Urinary bladder (tissue), 2 donors: ENCODE measurements around the gene GPS1. TPM values are rescaled to one million over a fixed set of nuclear protein-coding genes. Genes with fewer than 3 reads are reported as not detected.

Experiments
- polyA plus RNA-seq: library from polyadenylated mRNA; stranded (reverse); fragments of 200-250 nt; gene quantifications from one replicate; pipeline ENCODE4 v1.2.3, GENCODE V29; 2013
- total RNA-seq: library from RNA; depleted of rRNA; stranded (reverse); fragments of >200 nt; gene quantifications from one replicate; pipeline ENCODE4 v1.2.3, GENCODE V29; 2014
- donor health status: healthy.

Gene GPS1
- total and polyA plus RNA-seq, 2 donors, result 37.3 to 95.4 TPM

Other genes starting within 250 kb of the GPS1 start
- not detected for gene GCGR, start 247.7 kb upstream of the GPS1 start, total RNA-seq
- 0.16 TPM for gene GCGR, start 247.7 kb upstream of the GPS1 start, polyA plus RNA-seq
- 43.8 TPM for gene MCRIP1, start 218.6 kb upstream of the GPS1 start, total RNA-seq
- gene MCRIP1, start 218.6 kb upstream of the GPS1 start, polyA plus RNA-seq, result 190 TPM
- not detected for gene PPP1R27, start 216.8 kb upstream of the GPS1 start, total RNA-seq
- gene PPP1R27, start 216.8 kb upstream of the GPS1 start, polyA plus RNA-seq, result not detected
- gene P4HB, start 191.4 kb upstream of the GPS1 start, total RNA-seq, result 262 TPM
- gene P4HB, start 191.4 kb upstream of the GPS1 start, polyA plus RNA-seq, result 367 TPM
- gene ARHGDIA, start 180.6 kb upstream of the GPS1 start, total RNA-seq, result 31.0 TPM
- gene ARHGDIA, start 180.6 kb upstream of the GPS1 start, polyA plus RNA-seq, result 277 TPM
- 51.3 TPM for gene ALYREF, start 160.3 kb upstream of the GPS1 start, total RNA-seq
- gene ALYREF, start 160.3 kb upstream of the GPS1 start, polyA plus RNA-seq, result 47.6 TPM
- gene ANAPC11, start 160.2 kb upstream of the GPS1 start, total RNA-seq, result 51.6 TPM
- gene ANAPC11, start 160.2 kb upstream of the GPS1 start, polyA plus RNA-seq, result 245 TPM
- 0.69 TPM for gene NPB, start 149.7 kb upstream of the GPS1 start, total RNA-seq
- 0.85 TPM for gene NPB, start 149.7 kb upstream of the GPS1 start, polyA plus RNA-seq
- 9.8 TPM for gene PCYT2, start 140.5 kb upstream of the GPS1 start, total RNA-seq
- gene PCYT2, start 140.5 kb upstream of the GPS1 start, polyA plus RNA-seq, result 36.0 TPM
- gene SIRT7, start 133.7 kb upstream of the GPS1 start, total RNA-seq, result 3.9 TPM
- 22.7 TPM for gene SIRT7, start 133.7 kb upstream of the GPS1 start, polyA plus RNA-seq
- gene MAFG, start 124.2 kb upstream of the GPS1 start, total RNA-seq, result 7.6 TPM
- gene MAFG, start 124.2 kb upstream of the GPS1 start, polyA plus RNA-seq, result 31.3 TPM
- 57.2 TPM for gene PYCR1, start 114.6 kb upstream of the GPS1 start, total RNA-seq
- 8.1 TPM for gene PYCR1, start 114.6 kb upstream of the GPS1 start, polyA plus RNA-seq
- 0.42 TPM for gene MYADML2, start 104.7 kb upstream of the GPS1 start, total RNA-seq
- gene MYADML2, start 104.7 kb upstream of the GPS1 start, polyA plus RNA-seq, result not detected
- gene NOTUM, start 90.7 kb upstream of the GPS1 start, total RNA-seq, result 1.3 TPM
- 2.5 TPM for gene NOTUM, start 90.7 kb upstream of the GPS1 start, polyA plus RNA-seq
- gene ASPSCR1, start 74.3 kb upstream of the GPS1 start, total RNA-seq, result 18.0 TPM
- 28.6 TPM for gene ASPSCR1, start 74.3 kb upstream of the GPS1 start, polyA plus RNA-seq
- gene CENPX, start 29.0 kb upstream of the GPS1 start, total RNA-seq, result 19.1 TPM
- 124 TPM for gene CENPX, start 29.0 kb upstream of the GPS1 start, polyA plus RNA-seq
- 8.7 TPM for gene LRRC45, start 28.6 kb upstream of the GPS1 start, total RNA-seq
- 14.9 TPM for gene LRRC45, start 28.6 kb upstream of the GPS1 start, polyA plus RNA-seq
- gene RAC3, start 20.2 kb upstream of the GPS1 start, total RNA-seq, result 10.4 TPM
- 5.9 TPM for gene RAC3, start 20.2 kb upstream of the GPS1 start, polyA plus RNA-seq
- gene DCXR, start 14.2 kb upstream of the GPS1 start, total RNA-seq, result 17.2 TPM
- gene DCXR, start 14.2 kb upstream of the GPS1 start, polyA plus RNA-seq, result 129 TPM
- 16.5 TPM for gene RFNG, start 87 bp upstream of the GPS1 start, total RNA-seq
- gene RFNG, start 87 bp upstream of the GPS1 start, polyA plus RNA-seq, result 47.0 TPM
- gene DUS1L, start 13.9 kb downstream of the GPS1 start, total RNA-seq, result 24.5 TPM
- gene DUS1L, start 13.9 kb downstream of the GPS1 start, polyA plus RNA-seq, result 67.5 TPM
- 24.1 TPM for gene FASN, start 46.3 kb downstream of the GPS1 start, total RNA-seq
- 116 TPM for gene FASN, start 46.3 kb downstream of the GPS1 start, polyA plus RNA-seq
- 25.9 TPM for gene CCDC57, start 160.9 kb downstream of the GPS1 start, total RNA-seq
- gene CCDC57, start 160.9 kb downstream of the GPS1 start, polyA plus RNA-seq, result 23.7 TPM
- gene SLC16A3, start 177.1 kb downstream of the GPS1 start, total RNA-seq, result 29.9 TPM
- gene SLC16A3, start 177.1 kb downstream of the GPS1 start, polyA plus RNA-seq, result 65.5 TPM
- gene CSNK1D, start 221.8 kb downstream of the GPS1 start, total RNA-seq, result 41.7 TPM
- gene CSNK1D, start 221.8 kb downstream of the GPS1 start, polyA plus RNA-seq, result 122 TPM